Fibroblast of peridontal ligament (primary cell): Measurements from ENCODE around the gene ABCC2.
A peak's percentile ranks its signal among the peaks of the same experiment; 100 is the strongest.

ENCODE experiments used
- DNase-seq: peaks from one replicate; pipeline ENCODE4 v3.0.0-alpha.2; 2010; ENCODE audit errors: extremely low read depth

Gene ABCC2

GRCh38 chr10:99770408-99771045 is 11.9 kb upstream of the ABCC2 start:
- DNase-seq = no peak

GRCh38 chr10:99775850-99776249 is 6.6 kb upstream of the ABCC2 start:
- DNase-seq = peak; percentile 92

GRCh38 chr10:99777918-99778714 is 4.3 kb upstream of the ABCC2 start:
- no peak for DNase-seq

DNA sequence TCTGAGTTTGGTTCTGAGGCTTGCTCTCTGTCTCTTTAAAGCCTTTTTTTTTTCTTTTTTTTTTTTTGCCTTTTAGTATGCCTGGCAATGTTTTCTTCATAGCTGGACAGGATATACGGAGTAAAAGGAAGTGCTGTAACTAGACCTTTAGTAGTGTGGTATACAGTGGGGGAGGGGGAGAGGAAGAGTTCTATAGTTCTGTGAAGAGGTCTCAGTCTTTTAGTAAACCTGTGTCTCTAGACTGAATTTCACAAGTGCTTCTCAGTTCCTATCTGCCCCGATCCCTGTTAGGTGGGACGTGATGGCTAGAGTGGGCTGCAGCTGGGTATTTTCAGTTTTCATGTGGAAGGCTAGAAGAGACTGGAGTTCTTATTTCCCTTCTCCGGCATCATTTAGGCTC is 3.1 kb upstream of the ABCC2 start:
- DNase-seq = peak; percentile 62

- no peak for DNase-seq
Observed at GRCh38 chr10:99781734-99782429, 558 bp upstream of the ABCC2 start.

DNA sequence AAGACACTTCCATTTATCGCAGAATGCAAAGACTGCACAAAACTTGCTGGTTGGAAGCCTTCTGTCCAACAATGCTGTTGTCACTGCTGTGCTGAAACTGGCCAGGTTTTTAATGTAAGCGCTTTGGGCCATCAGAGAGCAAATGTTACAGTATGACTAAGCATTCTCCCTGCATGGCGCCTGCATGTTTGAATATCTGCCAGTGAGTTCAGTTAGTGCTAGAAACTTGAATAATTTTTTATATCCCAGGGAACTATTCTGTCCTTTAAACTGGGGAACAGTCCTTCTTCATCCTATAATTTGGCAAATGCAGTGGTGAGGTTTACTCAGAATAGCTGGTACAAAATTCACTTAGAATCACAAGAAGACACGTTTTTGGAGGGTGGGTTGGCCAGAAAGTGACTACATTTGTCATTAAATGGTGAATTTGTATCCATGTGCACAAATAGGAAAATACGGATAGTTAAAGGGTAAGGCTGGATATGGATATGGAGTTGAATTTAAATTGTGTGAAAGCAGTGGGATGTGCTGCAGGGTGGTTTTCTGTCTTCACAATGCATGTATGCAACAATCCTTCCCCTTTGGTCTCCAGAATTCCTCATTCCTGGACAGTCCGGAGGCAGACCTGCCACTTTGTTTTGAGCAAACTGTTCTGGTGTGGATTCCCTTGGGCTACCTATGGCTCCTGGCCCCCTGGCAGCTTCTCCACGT is 1.7 kb downstream of the ABCC2 start:
- peak; percentile 84 for DNase-seq

DNA sequence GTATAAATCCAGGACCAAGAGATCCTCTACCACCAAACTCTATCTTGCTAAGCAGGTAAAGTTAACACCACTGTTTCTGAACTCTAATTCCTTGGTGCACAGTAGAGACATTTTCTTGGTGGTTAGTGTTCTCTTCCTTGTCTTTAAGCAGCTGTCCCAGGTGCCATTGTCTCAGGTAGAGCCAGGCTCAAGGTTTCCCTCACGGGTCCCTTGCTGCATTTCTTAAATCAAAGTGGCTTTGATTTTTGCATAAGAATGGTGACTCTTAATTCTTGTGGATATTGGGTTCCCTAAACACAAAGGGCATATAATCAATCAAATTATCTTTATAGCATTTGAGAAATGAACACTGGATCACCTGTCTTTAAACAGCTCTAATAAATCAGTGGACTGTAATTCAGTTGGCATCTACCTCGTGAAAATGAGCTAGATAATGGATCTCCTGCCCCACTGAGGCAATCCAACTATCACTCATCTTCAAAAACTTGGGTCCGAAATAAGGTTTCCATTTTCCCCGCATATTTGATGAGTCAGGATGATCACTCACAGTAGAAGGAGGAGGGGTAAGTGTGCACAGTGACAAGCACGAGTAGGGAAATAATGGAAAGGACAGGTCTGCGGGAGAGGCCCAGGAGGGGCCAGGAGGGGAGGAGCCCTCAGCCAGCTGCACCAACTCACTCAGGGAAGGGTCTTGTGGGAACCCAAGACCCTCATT is 2.4 kb downstream of the ABCC2 start:
- no peak for DNase-seq

GRCh38 chr10:99785646-99786045 is 3.2 kb downstream of the ABCC2 start:
- DNase-seq = no peak

GRCh38 chr10:99787311-99787710 is 4.9 kb downstream of the ABCC2 start:
- DNase-seq = no peak

DNA sequence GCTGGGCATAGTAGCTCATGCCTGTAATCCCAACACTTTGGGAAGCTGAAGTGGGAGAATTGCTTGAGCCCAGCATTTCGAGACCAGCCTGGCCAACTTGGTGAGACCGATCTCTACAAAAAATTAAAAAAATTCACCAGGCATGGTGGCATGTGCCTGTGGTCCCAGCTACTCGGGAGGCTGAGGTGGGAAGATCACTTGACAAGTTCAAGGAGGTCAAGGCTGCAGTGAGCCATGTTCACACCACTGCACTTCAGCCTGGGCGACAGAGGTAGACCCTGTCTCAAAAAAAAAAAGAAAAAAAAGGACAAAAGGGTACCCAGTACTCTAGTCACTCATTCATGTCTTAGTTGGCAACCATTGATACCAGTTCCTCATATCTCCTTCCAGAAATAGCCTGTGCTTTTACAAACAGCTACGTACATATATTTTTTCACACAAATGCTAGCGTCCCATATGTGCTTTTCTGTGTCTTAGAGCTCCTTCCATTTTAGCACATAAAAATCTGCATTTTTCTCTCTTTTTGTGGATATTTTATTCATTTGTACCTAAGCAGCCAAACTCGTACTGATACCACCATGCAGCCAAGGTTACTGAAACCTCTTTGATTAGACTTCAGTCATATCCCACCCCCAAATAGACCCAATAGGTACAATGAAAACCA is 5.5 kb downstream of the ABCC2 start:
- no peak for DNase-seq

GRCh38 chr10:99788598-99789256 is 6.3 kb downstream of the ABCC2 start:
- peak; percentile 100 for DNase-seq

GRCh38 chr10:99791831-99792230 is 9.4 kb downstream of the ABCC2 start:
- no peak for DNase-seq

DNA sequence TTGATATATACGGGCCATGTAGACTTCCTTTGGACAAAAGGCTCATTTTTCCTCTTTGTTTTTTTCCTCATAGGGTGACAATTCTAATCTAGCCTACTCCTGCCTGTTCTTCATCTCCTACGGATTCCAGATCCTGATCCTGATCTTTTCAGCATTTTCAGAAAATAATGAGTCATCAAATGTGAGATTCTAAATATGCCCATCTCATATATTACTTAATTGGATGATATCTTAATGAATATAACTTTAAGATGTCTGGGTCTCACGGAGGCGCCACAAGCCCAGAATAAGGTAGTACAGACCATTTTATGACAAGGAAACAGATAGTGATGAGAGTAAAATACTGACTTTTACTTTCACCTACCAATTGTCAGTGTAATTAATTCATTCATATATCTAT is 11.4 kb downstream of the ABCC2 start:
- DNase-seq = no peak

DNA sequence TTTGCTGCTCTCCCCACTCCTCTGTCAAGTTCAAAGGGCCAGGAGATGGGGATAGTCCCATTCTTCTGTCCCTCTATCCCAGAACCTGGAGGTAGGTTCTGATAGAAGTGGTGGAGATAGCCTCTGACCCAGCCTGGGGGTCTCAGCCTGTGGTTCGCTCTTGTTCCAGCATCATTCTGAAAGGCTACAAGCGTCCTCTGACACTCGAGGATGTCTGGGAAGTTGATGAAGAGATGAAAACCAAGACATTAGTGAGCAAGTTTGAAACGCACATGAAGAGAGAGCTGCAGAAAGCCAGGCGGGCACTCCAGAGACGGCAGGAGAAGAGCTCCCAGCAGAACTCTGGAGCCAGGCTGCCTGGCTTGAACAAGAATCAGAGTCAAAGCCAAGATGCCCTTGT is 14.5 kb downstream of the ABCC2 start:
- DNase-seq = no peak

DNA sequence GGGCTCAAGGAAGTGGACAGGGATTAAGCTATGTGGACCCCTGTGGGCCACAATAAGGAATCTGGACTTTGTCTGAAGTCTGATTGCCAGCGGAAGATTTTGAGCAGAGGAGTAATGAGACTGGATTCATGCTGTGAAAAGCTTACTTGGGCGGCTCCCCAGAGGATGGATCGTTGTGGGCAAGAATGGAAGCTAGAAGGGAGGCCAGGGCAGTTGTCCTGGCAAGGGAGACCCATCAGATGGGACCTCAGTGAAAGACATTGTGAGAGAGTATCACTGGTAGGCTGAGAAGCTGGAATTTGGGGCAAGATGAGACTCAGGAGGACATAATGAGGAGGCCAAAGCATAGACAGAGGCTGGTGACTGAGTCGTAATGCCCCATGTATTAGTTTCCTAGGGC is 15.6 kb downstream of the ABCC2 start:
- no peak for DNase-seq

DNA sequence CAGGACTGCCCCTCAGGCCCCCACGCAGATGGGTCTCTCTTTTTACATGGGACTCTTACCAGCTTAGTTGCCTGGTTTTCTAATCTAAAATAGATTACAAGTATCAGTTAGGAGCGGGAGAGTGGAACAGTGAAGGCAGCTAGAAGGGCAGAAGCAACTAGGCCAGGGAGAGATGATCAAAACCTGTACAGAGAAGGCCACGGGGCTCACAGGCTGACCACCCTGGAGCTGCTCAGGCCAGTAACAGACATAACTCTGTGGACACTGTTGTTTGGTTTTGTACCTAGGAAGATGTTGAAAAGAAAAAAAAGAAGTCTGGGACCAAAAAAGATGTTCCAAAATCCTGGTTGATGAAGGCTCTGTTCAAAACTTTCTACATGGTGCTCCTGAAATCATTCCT is 16.5 kb downstream of the ABCC2 start:
- DNase-seq = no peak

- no peak for DNase-seq
Observed at GRCh38 chr10:99799613-99800012, 17.2 kb downstream of the ABCC2 start.

GRCh38 chr10:99804471-99804870 is 22.0 kb downstream of the ABCC2 start:
- no peak for DNase-seq

- DNase-seq = no peak
Observed at GRCh38 chr10:99805190-99805589, 22.8 kb downstream of the ABCC2 start.

DNA sequence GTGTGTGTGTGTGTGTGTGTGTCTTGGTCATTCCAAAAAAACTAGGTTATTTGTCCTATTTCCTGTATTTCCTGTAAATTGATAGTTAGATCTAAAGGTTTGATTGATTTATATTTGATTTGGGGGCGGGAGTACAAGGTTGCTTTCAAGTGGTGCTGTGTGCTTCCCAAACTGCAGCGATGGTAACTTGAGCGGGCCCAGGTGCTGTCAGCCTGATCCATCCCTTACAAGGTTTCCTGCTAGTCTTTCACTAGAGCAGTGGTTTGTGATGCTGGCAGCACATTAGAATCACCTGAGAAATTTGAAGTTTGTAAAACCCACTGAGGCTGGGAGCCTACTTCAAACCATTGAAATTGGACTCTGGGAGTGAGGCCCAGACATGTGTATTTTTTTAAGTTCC is 23.7 kb downstream of the ABCC2 start:
- DNase-seq = no peak

GRCh38 chr10:99807786-99808185 is 25.3 kb downstream of the ABCC2 start:
- no peak for DNase-seq
